A549 treated with CORT108297 at 1 μM for 4 hours (cell line): Measurements from ENCODE around the gene KRTAP21-3. TPM values are rescaled to one million over a fixed set of nuclear protein-coding genes. Genes with fewer than 3 reads are reported as not detected.

Experiments
- total RNA-seq: library from RNA; stranded (reverse); fragments of 200-300 nt; extraction: Qiagen RNA extraction; gene quantifications from 5 replicates; pipeline ENCODE4 v1.2.3, GENCODE V29; 2022

KRTAP21-3 gene, protein sequence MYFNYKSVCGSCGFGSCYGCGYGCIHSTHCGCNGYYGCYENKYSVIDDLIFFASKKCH
- not detected in 5 replicates for total RNA-seq

DNA sequence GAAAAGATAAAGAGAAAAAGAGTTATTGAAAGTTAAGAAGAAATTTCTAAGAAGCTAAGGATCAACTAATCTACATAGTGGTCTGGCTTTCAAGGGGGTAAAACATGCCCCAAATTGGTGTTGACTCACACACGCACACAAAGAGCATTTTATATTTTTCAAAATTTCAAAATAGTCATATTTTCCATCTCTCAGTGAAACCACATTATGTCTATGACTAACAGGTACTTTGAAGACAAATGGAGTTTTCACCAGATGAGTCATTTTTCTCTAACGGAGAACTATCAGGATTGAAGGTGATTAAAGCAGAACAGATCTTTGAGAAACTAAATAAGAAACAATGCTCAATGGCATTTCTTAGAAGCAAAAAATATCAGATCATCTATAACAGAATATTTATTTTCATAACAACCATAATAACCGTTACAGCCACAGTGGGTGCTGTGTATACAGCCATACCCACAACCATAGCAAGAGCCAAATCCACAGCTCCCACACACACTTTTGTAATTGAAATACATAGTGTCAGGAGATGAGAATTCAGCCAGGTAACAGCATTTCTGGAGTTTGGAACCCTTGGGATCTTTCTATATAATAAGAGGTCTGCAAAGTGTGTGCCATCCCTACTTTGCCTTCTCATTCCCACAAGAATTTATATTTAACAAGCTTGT is at the start of gene KRTAP21-3:
KRTAP21-3 (minus strand) TSS at position 539 of the 671 bp plus-strand sequence; CDS start at position 521, 18 bp downstream.

DNA sequence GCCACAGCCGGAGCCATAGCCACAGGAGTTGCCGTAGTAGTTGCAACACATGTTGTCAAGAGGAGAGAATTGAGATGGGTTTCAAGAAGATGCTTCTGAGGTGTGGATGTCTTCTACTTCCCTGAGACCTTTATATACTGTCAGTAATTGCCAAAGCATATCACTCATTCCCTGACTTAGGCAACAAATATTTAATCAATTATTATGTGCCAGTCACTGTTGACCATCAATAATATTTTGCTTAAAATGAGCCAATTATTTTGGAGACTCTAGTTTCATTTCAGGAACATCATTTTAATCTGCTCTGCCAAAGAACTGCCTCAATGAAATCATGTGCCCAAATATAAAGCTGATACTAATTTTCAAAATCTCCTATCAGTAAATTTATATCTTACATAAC is 36.8 kb upstream of the KRTAP21-3 start, which contains the start of gene KRTAP21-1:
KRTAP21-1 (minus strand) TSS at position 101 of the 400 bp plus-strand sequence; CDS start at position 51, 50 bp downstream.

DNA sequence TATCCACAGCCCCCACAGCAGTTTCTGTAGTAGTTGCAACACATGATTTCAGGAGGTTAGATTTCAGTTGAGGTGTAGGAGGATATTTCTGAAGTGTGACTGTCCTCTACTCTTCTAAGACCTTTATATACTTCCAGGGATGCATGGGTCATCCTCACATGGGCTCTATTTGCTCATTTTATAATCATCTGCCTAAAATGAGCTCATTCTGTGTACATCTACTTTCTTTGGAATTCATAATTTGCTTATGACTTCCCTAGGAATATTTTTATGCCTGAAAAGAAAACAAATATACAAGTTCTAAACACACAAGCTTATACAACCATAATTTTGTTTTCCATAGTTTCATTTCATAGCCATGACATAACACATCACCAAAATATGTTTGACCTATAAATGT is 28.6 kb upstream of the KRTAP21-3 start, which contains the start of gene KRTAP21-2:
KRTAP21-2 (minus strand) TSS at position 101 of the 400 bp plus-strand sequence; CDS start at position 44, 57 bp downstream.

Other genes with a start within 250 kb of the KRTAP21-3 start
- gene KRTAP19-1, start 238.4 kb downstream of the KRTAP21-3 start, total RNA-seq = not detected in 5 replicates
- not detected in 5 replicates for gene KRTAP19-2, start 231.3 kb downstream of the KRTAP21-3 start, total RNA-seq
- gene KRTAP19-3, start 226.8 kb downstream of the KRTAP21-3 start, total RNA-seq = not detected in 5 replicates
- not detected in 5 replicates for gene KRTAP19-4, start 221.6 kb downstream of the KRTAP21-3 start, total RNA-seq
- not detected in 5 replicates for gene KRTAP19-5, start 216.6 kb downstream of the KRTAP21-3 start, total RNA-seq
- gene KRTAP19-6, start 176.9 kb downstream of the KRTAP21-3 start, total RNA-seq = not detected in 5 replicates
- not detected in 5 replicates for gene KRTAP19-7, start 157.5 kb downstream of the KRTAP21-3 start, total RNA-seq
- not detected in 5 replicates for gene KRTAP22-2, start 128.4 kb downstream of the KRTAP21-3 start, total RNA-seq
- not detected in 5 replicates for gene KRTAP6-3, start 126.3 kb downstream of the KRTAP21-3 start, total RNA-seq
- gene KRTAP6-2, start 119.9 kb downstream of the KRTAP21-3 start, total RNA-seq = not detected in 5 replicates
- gene KRTAP22-1, start 117.7 kb downstream of the KRTAP21-3 start, total RNA-seq = not detected in 5 replicates
- not detected in 5 replicates for gene KRTAP6-1, start 104.8 kb downstream of the KRTAP21-3 start, total RNA-seq
- not detected in 5 replicates for gene KRTAP20-1, start 102.4 kb downstream of the KRTAP21-3 start, total RNA-seq
- gene KRTAP20-4, start 98.2 kb downstream of the KRTAP21-3 start, total RNA-seq = not detected in 5 replicates
- gene KRTAP20-2, start 83.6 kb downstream of the KRTAP21-3 start, total RNA-seq = not detected in 5 replicates
- gene KRTAP20-3, start 75.9 kb downstream of the KRTAP21-3 start, total RNA-seq = not detected in 5 replicates
- gene KRTAP21-2, start 28.5 kb upstream of the KRTAP21-3 start, total RNA-seq = not detected in 5 replicates
- not detected in 5 replicates for gene KRTAP21-1, start 36.7 kb upstream of the KRTAP21-3 start, total RNA-seq
- not detected in 5 replicates for gene KRTAP8-1, start 94.5 kb upstream of the KRTAP21-3 start, total RNA-seq
- not detected in 5 replicates for gene KRTAP7-1, start 111.0 kb upstream of the KRTAP21-3 start, total RNA-seq
- not detected in 5 replicates for gene KRTAP11-1, start 162.8 kb upstream of the KRTAP21-3 start, total RNA-seq